ENCODE results near the gene PRM3. TPM values are rescaled to one million over a fixed set of nuclear protein-coding genes. Genes with fewer than 3 reads are reported as not detected.

The PRM3 gene
- total RNA-seq, 3 donors from 2014 or later, result not detected

DNA sequence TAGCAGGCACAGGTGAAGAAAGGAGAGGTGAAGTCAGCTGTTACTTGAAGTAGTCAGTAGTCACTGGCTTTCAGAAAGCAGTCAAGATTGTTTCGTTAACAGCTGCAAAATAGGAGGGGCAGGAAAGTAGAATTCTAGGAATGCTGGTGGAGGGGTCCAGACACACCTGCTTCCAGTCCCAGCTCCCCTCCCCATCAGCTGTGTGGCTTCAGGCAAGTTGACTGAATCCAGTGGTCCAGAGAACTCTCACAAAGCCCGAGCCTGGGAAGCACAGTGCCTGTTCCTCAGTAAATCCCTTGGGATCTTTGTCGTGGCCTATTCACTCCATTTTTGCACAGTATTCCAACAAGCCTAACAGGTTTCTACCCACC, 12.8 kb downstream of the PRM3 start:
- Histone ChIP-seq H3K4me1 (peaks cover 0 to 8% of the 10 kb centered on the region in 2 donors), H3K36me3 (no peaks in the 10 kb centered on the region), H3K4me3 (no peak overlapping the region), H3K9me3 (no peaks in the 10 kb centered on the region), H3K27ac (no peak overlapping the region), H3K27me3 (no peaks in the 10 kb centered on the region)
- TF ChIP-seq, protein P1, sequence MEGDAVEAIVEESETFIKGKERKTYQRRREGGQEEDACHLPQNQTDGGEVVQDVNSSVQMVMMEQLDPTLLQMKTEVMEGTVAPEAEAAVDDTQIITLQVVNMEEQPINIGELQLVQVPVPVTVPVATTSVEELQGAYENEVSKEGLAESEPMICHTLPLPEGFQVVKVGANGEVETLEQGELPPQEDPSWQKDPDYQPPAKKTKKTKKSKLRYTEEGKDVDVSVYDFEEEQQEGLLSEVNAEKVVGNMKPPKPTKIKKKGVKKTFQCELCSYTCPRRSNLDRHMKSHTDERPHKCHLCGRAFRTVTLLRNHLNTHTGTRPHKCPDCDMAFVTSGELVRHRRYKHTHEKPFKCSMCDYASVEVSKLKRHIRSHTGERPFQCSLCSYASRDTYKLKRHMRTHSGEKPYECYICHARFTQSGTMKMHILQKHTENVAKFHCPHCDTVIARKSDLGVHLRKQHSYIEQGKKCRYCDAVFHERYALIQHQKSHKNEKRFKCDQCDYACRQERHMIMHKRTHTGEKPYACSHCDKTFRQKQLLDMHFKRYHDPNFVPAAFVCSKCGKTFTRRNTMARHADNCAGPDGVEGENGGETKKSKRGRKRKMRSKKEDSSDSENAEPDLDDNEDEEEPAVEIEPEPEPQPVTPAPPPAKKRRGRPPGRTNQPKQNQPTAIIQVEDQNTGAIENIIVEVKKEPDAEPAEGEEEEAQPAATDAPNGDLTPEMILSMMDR (IDR thresholded peaks at IDR 0.05), result no peak
- no peak for TF ChIP-seq POLR2A (IDR thresholded peaks at IDR 0.05)
- TF ChIP-seq POLR2AphosphoS5 (IDR thresholded peaks at IDR 0.05), result no peak
- no peak for DNase-seq (ENCODE audit: low spot score in 2 of 2)
- intact Hi-C loops (cut with DNase I; ENCODE audit: low total_unique reads), result no loop called here

DNA sequence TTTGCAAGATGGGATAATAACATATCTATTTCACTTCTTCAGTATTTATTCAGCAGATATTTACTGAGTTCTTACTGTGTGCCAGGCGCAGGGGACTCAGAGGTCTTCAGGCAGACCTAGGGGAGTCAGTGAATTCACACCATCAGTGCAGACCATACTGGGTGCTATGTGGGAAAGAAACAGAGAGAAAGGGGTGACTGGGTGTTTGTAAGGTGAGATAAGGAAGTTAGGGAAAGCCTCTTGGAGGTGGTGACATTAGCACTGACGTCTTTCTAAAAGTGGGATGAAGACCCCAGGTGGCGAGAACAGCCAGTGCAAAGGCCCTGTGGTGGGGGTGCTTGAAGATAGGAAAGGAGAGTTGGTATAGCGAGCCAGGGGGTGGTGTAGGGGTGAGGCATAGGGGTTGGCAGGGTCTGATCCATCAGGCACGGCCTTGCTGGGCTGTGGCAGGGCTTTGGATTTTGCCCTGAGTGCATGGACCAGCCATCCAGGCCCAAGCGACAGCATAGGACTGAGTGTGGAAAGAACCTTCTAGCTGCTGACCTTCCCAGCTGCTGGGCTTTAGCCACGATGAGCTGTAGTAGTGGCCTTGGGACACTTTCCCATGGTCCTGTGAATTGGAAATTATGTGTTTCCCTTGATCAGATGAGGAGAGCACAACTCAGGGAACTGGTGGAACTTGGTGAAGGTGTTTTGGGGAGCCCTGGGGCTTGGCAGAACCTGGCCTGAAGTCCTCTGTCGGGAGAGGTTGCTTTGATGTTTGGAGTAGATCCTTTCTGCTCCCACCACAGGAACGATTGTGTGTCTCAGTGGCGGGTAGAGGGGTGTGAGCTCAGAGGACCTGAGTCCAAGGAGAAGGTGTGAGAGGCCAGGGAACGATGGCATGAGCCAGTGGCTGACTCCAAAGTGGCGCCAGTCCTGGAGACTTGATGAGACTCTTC, 13.5 kb downstream of the PRM3 start:
- intact Hi-C loops (cut with DNase I; ENCODE audit: low total_unique reads), result loop anchor here (5.0 kb wide), 1 partner anchor 288 kb away; no protein-coding TSS in a partner anchor
- DNase-seq (ENCODE audit: low spot score in 2 of 2), result no peak
- no peak for TF ChIP-seq POLR2AphosphoS5 (IDR thresholded peaks at IDR 0.05)
- TF ChIP-seq, protein P1 (IDR thresholded peaks at IDR 0.05), result no peak
- no peak for TF ChIP-seq POLR2A (IDR thresholded peaks at IDR 0.05)
- no peak overlapping the region for H3K27ac ChIP-seq
- no peaks in the 10 kb centered on the region for H3K36me3 ChIP-seq
- no peak overlapping the region for H3K4me3 ChIP-seq
- H3K9me3 ChIP-seq, result no peaks in the 10 kb centered on the region
- no peaks in the 10 kb centered on the region for H3K27me3 ChIP-seq
- peaks cover 2 to 8% of the 10 kb centered on the region in 2 donors for H3K4me1 ChIP-seq

DNA sequence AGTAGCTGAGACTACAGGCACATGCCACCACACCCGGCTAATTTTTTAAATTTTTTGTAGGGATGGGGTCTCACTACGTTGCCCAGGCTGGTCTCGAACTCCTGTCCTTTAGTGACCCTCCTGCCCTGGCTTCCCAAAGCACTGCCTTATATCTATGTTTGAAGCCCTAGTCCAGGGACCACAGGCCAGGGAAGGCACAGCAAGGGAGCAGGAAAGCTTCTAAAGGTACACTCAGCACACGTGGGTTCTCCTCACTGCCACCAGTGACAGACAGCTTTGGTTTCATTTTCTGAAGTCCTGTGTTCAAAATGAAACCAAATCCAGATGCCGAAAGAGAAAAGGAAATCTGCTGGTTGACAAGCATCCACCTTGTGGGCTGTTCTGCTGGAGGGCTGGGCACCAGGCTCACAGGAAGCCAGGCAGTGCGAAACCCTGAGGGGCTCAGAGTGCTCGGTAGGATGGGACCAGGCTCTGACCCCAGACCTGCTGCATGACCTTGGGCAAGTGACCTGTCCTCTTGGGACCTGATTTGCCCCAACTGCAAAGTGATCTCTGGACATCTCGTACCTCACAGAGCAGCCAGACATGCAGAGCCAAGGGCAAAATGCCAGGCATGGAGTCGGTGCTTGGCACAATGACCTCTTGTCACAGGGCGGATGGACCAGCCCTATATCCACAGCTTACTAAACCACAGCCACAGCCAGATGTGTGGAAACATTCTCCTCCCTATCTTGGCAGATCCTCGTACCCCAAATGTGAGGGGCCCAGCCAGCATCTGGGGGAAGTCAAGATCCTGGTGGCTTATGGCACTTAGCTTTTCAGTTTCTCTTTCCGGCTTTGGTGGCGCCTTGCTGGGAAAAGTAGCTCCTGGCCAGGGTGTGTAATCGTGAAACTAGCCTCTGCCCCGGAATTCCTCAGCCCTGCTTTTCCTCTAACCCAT, 14.6 kb downstream of the PRM3 start:
- DNase-seq (ENCODE audit: low spot score in 2 of 2), result peak; percentile 60 to 66
- intact Hi-C loops (cut with DNase I; ENCODE audit: low total_unique reads), result loop anchor here (5.0 kb wide), 1 partner anchor 287 kb away; no protein-coding TSS in a partner anchor
- Histone ChIP-seq H3K27me3 (no peaks in the 10 kb centered on the region), H3K27ac (peak overlapping the region; percentile 27 to 59), H3K9me3 (no peaks in the 10 kb centered on the region), H3K4me3 (peak overlapping the region in 2 of 3 donors; percentile 12 to 17), H3K36me3 (no peaks in the 10 kb centered on the region), H3K4me1 (peaks cover 2 to 8% of the 10 kb centered on the region in 2 donors)
- TF ChIP-seq POLR2A (IDR thresholded peaks at IDR 0.05) (no peak), POLR2AphosphoS5 (IDR thresholded peaks at IDR 0.05) (no peak)
- TF ChIP-seq, protein P1 (IDR thresholded peaks at IDR 0.05), result no peak

DNA sequence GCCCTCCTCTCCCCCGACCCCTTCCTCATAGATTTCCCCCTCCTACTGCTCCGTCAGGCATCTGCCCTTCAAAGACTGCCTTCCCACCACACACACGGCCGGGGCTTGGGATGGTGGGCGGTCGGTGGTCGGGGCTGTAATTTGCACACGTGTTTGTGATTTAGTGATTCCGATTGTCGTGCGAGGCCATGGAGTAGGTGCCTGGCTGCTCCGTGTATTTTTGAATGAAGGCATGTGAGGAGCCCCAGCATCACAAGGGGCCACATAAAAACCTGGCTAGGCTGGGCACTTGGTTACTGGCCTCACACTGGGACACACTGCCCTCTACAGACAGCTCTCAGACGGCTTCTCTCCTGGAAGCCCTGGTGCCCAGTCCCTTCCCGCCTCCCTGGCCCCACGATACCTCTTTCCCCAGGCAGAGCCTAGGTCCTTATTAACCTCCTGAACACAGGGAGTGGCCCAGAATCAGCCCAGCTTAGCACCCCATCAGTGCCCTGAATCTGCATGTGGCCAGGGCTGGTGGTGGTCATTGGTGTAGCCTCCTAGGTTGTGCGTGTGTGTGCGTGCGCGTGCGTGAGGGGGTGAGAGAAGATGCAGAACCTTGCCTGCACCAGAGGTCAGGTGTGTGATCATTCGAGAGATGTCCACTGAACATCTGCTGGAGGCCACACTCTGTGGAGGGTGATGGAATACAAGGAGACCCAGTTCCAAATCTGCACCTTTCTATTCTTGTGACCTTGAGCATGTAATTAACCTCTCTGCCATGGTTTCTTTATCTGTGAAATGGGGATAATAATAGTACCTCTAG, 16.1 kb downstream of the PRM3 start:
- peak overlapping the region; percentile 98 to 99 for H3K27ac ChIP-seq
- intact Hi-C loops (cut with DNase I; ENCODE audit: low total_unique reads), result loop anchor here (5.0 kb wide), 1 partner anchor 285 kb away; no protein-coding TSS in a partner anchor
- TF ChIP-seq POLR2AphosphoS5 (IDR thresholded peaks at IDR 0.05) (peak in 1 of 3 donors; percentile 22), POLR2A (IDR thresholded peaks at IDR 0.05) (no peak)
- TF ChIP-seq, protein P1 (IDR thresholded peaks at IDR 0.05), result peak; percentile 7 to 77 (median 64)
- DNase-seq (ENCODE audit: low spot score in 2 of 2), result peak; percentile 72 to 75
- no peaks in the 10 kb centered on the region for H3K9me3 ChIP-seq
- H3K4me1 ChIP-seq, result peaks cover 2 to 8% of the 10 kb centered on the region in 2 donors
- peak overlapping the region; percentile 68 to 94 (median 84) for H3K4me3 ChIP-seq
- H3K36me3 ChIP-seq, result no peaks in the 10 kb centered on the region
- H3K27me3 ChIP-seq, result no peaks in the 10 kb centered on the region

Data from breast epithelium (tissue), 4 donors.